LNCaP clone FGC (cell line): Measurements from ENCODE around the gene TSHZ2.

Experiments used
- DNase-seq: peaks from one replicate; pipeline ENCODE4 v3.0.0-alpha.2; 2011; ENCODE audit warnings: low read depth
- H3K4me3 ChIP-seq: 2 replicates; pipeline ENCODE4 v1.5.1; 2011; ENCODE audit warnings: mild to moderate bottlenecking, low read depth, low read length, control low read depth
- TF ChIP-seq, protein P1 (sequence below): IDR thresholded peaks from 2 replicates; pipeline ENCODE4 v1.5.1; 2012; ENCODE audit warnings: mild to moderate bottlenecking; ENCODE audit not compliant: control insufficient read depth, insufficient read depth; ENCODE audit errors: extremely low read depth

Gene TSHZ2

DNA sequence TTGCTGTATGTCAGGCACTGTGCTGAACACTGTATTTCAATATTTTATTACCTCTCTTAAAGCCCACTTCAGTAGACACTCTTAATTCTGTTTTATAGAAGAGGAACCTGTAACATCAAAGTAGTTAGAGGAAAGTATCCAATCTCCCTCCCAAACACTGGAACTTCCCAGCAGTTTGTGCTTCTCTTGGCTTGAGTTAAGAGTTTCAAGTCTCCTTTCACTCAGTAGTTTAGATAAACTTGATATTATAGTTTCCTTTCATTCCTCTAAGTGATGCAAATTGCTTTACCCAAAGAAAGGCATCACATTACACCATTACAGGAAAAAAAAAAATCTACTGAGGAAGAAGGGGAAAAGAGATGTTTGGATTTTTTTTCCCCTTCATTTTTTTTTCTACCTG lies 164.3 kb downstream of the TSHZ2 start:
- TF ChIP-seq, protein P1, sequence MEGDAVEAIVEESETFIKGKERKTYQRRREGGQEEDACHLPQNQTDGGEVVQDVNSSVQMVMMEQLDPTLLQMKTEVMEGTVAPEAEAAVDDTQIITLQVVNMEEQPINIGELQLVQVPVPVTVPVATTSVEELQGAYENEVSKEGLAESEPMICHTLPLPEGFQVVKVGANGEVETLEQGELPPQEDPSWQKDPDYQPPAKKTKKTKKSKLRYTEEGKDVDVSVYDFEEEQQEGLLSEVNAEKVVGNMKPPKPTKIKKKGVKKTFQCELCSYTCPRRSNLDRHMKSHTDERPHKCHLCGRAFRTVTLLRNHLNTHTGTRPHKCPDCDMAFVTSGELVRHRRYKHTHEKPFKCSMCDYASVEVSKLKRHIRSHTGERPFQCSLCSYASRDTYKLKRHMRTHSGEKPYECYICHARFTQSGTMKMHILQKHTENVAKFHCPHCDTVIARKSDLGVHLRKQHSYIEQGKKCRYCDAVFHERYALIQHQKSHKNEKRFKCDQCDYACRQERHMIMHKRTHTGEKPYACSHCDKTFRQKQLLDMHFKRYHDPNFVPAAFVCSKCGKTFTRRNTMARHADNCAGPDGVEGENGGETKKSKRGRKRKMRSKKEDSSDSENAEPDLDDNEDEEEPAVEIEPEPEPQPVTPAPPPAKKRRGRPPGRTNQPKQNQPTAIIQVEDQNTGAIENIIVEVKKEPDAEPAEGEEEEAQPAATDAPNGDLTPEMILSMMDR, result no peak
- no peak overlapping the region for H3K4me3 ChIP-seq
- DNase-seq, result no peak

DNA sequence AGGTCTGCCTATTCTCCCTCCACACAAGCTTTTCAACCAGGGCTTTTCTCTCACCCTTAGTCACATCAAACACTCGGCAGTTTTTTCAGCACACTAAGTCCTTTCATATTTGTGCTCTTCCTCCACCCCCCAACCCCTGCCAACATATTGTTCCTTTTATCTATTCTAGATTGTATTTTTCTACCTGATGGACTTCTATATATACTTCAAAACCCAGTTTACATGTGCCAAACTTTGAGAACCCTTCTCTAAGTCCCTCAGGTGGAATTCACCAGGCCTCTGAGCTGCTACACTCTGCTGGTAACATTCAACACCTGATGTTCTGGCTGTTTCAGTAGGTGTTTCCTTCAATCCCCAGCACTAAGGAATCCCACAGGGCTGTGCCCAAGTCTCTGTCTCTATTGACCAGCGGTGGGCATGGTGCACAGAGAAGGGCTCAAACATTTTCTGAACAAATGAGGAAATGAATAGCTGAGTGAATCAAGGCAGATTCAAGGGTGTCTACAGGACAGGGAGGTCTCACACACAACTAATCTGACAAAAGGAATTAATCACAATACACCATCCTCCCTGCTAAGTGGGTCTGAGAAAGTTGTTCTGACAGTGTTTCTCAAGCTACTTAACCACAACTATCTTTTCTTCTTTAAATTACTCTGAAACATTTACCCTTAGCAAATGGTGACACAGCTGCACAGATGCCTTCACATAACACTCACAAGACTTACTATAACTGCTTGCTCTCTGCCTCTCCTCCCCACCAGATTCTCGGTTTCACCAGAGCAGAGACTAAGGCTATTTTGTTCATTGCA lies 166.5 kb downstream of the TSHZ2 start:
- TF ChIP-seq, protein P1, result no peak
- DNase-seq, result no peak
- H3K4me3 ChIP-seq, result no peak overlapping the region

DNA sequence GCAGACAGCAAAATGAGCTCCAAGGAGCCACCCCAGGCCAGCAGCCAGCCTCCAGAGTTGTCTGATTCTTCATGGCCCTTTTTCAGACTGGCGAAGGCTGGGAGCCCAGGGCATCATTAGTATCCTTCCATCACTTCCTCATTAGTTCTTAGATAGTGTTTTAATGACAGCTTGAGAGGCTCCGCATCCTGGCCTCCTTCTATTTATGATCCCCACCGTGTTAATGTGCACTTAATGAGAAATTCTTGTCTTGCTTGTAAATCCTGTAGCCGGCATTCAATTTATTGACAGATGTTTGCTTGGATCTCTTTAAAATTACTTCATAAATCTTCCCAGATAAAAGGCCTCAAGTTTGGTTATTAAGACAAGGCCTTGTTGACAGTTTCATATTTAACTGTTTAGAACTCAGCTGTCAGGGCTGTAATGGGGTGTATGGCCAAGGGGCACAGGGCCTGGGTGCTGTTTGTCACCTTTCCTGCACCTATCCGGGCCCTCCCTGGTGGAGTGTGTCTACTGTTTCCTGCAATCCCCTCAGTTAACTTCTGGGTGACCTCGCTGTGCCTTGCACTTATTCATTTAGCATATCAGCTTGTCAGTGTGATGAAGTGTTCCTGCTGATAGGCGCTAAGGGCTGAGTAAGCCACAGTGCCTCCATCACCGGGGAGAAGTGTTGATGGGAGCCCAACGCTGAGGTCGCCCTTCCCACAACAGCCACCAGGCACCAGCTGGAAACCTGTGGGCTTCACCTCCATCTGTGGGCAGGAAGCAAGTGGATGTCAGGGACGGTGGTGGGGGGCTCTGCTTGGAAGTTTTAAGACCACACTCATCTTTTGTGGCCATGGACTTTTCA lies 169.3 kb downstream of the TSHZ2 start:
- DNase-seq, result no peak
- TF ChIP-seq, protein P1, result no peak
- H3K4me3 ChIP-seq, result no peak overlapping the region

DNA sequence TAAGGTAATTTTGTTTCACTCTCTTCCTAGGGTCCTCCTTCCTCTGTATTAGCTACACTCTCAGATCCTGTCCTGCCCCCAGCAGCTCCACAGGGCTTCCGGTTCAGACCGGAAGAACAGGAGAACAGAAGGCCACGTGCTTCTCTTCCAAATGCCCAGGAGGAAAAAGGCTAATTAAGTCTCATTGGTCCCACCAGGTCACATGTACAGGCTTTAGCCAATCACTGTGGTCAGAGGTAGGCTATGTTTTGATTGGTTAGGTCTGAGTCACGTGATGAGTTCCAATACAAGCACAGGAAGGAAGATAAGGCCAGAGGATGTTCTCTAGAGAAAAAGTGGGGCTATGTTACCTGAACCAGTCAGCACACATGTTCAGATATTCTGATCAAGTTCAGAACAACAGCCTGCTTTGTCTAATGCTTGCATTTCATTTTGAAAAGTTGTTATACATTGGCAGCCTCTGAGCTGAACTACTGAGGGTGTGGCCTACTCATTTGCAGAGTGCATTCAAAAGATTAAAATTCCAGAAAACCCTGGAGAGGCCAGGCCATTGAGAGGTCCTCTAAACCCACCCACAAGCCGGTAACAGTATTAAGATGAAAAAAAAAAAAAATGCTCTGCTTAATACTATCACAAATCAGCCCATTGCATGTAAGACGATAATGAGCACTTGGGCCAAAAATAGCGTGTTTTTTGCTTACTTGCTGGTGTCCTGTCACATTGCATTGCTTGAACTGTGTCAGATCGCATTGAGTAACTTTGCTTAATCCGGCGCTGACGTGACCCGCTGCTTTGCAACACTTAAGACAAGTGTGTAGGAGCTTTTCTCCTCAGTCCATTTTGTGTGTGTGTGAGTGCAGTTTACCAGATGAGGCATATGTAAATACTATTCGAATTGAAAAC lies 170.3 kb downstream of the TSHZ2 start:
- no peak for DNase-seq
- H3K4me3 ChIP-seq, result no peak overlapping the region
- TF ChIP-seq, protein P1, result no peak

GRCh38 chr20:53146201-53146891 lies 174.2 kb downstream of the TSHZ2 start:
- no peak overlapping the region for H3K4me3 ChIP-seq
- TF ChIP-seq, protein P1, result no peak
- DNase-seq, result no peak

GRCh38 chr20:53148771-53149147 lies 176.6 kb downstream of the TSHZ2 start:
- no peak overlapping the region for H3K4me3 ChIP-seq
- no peak for DNase-seq
- TF ChIP-seq, protein P1, result no peak
